ENCODE data around the gene SDF2L1. TPM values are rescaled to one million over a fixed set of nuclear protein-coding genes. Genes with fewer than 3 reads are reported as not detected.
"Not testable (repeated sequence)": the region's sequence is repeated elsewhere in the genome, so short reads cannot be mapped to it uniquely, and the experiment has no call there.

SDF2L1 gene
- total and polyA plus RNA-seq, 4 donors = 6.9 to 21.9 (median 15.3) TPM

DNA sequence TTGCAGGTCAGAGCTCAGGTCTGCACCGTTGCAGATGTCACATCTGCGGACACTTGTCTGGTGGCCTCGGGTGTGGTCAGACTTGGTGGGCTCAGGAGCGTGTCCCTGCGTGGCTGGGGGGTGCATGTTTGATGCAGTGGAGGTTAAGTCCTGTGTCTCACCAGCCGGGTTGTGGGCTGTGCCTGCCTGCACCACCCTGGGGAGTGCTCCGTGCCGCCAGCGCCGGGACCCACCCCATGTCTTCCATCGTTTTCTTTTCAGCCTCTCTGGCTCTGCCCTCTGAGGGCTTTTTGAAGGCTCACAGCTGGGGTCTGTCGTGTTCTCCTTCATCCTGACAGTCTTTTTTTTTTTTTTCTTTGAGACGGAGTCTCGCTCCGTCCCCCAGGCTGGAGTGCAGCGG, 49.7 kb downstream of the SDF2L1 start:
- Histone ChIP-seq H3K27ac (ENCODE audit: low read depth, low read length) (no peak overlapping the region), H3K36me3 (ENCODE audit: control insufficient read depth, insufficient read depth, low read length) (peaks cover 83% of the 10 kb centered on the region), H3K4me3 (ENCODE audit: low read depth, low read length) (no peak overlapping the region), H3K27me3 (ENCODE audit: control insufficient read depth, insufficient read depth, low read length) (no peaks in the 10 kb centered on the region), H3K4me1 (ENCODE audit: control insufficient read depth, insufficient read depth, low read length) (peaks cover 5% of the 10 kb centered on the region), H3K9me3 (ENCODE audit: control insufficient read depth, insufficient read depth, low read length) (no peaks in the 10 kb centered on the region)
- 75% methylated on average over 12 of the region's 16 CpGs for WGBS (ENCODE audit: insufficient coverage)
- no peak for DNase-seq (ENCODE audit: low read depth in 4 of 6, low spot score in 6 of 6)

DNA sequence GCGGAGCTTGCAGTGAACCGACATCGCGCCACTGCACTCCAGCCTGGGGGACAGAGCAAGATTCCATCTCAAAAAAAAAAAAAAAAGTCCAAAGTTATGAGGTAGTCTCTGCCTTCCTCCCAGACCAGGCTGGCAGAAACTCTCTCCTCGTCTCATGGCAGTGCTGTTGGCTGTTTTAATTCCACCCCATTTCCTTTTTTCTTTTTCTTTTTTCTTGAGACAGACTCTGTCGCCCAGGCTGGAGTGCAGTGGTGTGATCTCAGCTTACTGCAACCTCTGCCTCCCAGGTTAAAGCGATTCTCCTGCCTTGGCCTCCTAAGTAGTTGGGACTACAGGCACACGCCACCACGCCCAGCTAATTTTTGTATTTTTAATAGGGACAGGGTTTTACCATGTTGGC, 50.8 kb downstream of the SDF2L1 start:
- H3K27ac ChIP-seq (ENCODE audit: low read depth, low read length); H3K9me3 ChIP-seq (ENCODE audit: control insufficient read depth, insufficient read depth, low read length); H3K27me3 ChIP-seq (ENCODE audit: control insufficient read depth, insufficient read depth, low read length); H3K4me1 ChIP-seq (ENCODE audit: control insufficient read depth, insufficient read depth, low read length); H3K4me3 ChIP-seq (ENCODE audit: low read depth, low read length); DNase-seq (ENCODE audit: low read depth in 4 of 6, low spot score in 6 of 6): not testable (repeated sequence)
- WGBS (ENCODE audit: insufficient coverage) = 93% methylated on average over 9 of the region's 9 CpGs
- peaks cover 82% of the 10 kb centered on the region for H3K36me3 ChIP-seq (ENCODE audit: control insufficient read depth, insufficient read depth, low read length)

DNA sequence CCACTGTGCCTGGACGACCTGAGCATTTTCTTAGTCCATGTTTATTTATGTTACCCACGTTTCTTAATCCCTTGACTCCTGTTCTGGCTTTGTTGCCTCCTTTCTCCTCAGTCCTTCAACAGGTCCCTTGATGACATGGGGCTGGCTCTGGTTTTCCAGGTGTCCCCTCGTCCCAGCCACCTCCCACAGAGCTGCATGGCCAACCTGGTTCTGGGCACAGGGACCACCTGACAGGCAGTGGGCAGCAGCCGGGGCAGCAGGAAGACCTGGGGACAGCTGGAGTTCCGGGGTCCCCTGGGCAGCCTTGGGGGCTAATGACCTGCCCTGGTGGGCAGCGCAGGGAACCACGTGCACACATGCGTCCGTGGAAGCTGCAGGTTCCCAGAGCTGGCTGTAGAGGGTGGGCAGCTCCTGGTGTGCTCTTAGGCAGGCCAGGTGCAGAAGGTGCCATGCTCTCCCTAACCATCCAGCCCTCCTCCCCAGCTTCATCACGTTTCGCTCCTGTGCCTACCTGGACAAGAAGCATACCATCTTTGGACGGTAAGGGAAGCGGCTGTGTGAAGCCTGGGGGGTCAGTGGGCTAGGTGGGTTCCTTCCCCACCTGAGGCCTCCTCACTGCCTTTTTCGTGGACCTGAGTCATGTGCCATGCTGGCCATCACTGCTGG, 51.4 kb downstream of the SDF2L1 start:
- Histone ChIP-seq H3K27ac (ENCODE audit: low read depth, low read length) (no peak overlapping the region), H3K4me3 (ENCODE audit: low read depth, low read length) (no peak overlapping the region), H3K9me3 (ENCODE audit: control insufficient read depth, insufficient read depth, low read length) (no peaks in the 10 kb centered on the region), H3K27me3 (ENCODE audit: control insufficient read depth, insufficient read depth, low read length) (no peaks in the 10 kb centered on the region), H3K4me1 (ENCODE audit: control insufficient read depth, insufficient read depth, low read length) (peaks cover 5% of the 10 kb centered on the region), H3K36me3 (ENCODE audit: control insufficient read depth, insufficient read depth, low read length) (peaks cover 79% of the 10 kb centered on the region)
- no peak for DNase-seq (ENCODE audit: low read depth in 4 of 6, low spot score in 6 of 6)
- 92% methylated on average over 13 of the region's 14 CpGs for WGBS (ENCODE audit: insufficient coverage)

Small RNA genes lying within 50 kb of the gene (small RNA-seq; reads per million reads assigned to genes)
- 4.8 reads per million, percentile 94 among the genes with 10 or more reads in this experiment for gene MIR301B (ENCODE audit: low replicate concordance)

Other genes with a start within 250 kb of the SDF2L1 start
- 1 to 10 TPM; 3.6 to 5.7 TPM for gene HIC2, start 224.9 kb upstream of the SDF2L1 start, total RNA-seq
- gene HIC2, start 224.9 kb upstream of the SDF2L1 start, polyA plus RNA-seq (ENCODE audit: insufficient read length in 2 of 2) = 1 to 10 TPM; 7.1 to 8.4 TPM
- 1 to 10 TPM; 3.9 to 4.7 TPM for gene TMEM191C, start 174.9 kb upstream of the SDF2L1 start, total RNA-seq
- gene TMEM191C, start 174.9 kb upstream of the SDF2L1 start, polyA plus RNA-seq (ENCODE audit: insufficient read length in 2 of 2) = 10 to 100 TPM; 12.4 to 23.9 TPM
- under 1 TPM; 0.30 to 0.39 TPM for gene RIMBP3C, start 90.8 kb upstream of the SDF2L1 start, total RNA-seq
- under 1 TPM; 0.70 to 0.83 TPM for gene RIMBP3C, start 90.8 kb upstream of the SDF2L1 start, polyA plus RNA-seq (ENCODE audit: insufficient read length in 2 of 2)
- 10 to 100 TPM; 34.1 to 46.6 TPM for gene UBE2L3, start 74.6 kb upstream of the SDF2L1 start, total RNA-seq
- gene UBE2L3, start 74.6 kb upstream of the SDF2L1 start, polyA plus RNA-seq (ENCODE audit: insufficient read length in 2 of 2) = 10 to 100 TPM; 67.9 to 75.3 TPM
- 1 to 10 TPM; 5.0 to 10.0 TPM for gene YDJC, start 12.3 kb upstream of the SDF2L1 start, total RNA-seq
- gene YDJC, start 12.3 kb upstream of the SDF2L1 start, polyA plus RNA-seq (ENCODE audit: insufficient read length in 2 of 2) = 10 to 100 TPM; 17.0 to 17.6 TPM
- gene CCDC116, start 9.5 kb upstream of the SDF2L1 start, total RNA-seq = under 1 TPM; 0.20 to 0.28 TPM
- gene CCDC116, start 9.5 kb upstream of the SDF2L1 start, polyA plus RNA-seq (ENCODE audit: insufficient read length in 2 of 2) = 1 to 10 TPM in 1 of 2 donors, under 1 TPM in 1; 0.63 to 1.1 TPM
- 10 to 100 TPM; 17.1 to 30.5 TPM for gene PPIL2, start 23.7 kb downstream of the SDF2L1 start, total RNA-seq
- 10 to 100 TPM; 43.6 to 51.5 TPM for gene PPIL2, start 23.7 kb downstream of the SDF2L1 start, polyA plus RNA-seq (ENCODE audit: insufficient read length in 2 of 2)
- 10 to 100 TPM; 12.9 to 16.0 TPM for gene YPEL1, start 93.5 kb downstream of the SDF2L1 start, total RNA-seq
- 10 to 100 TPM; 18.1 to 20.6 TPM for gene YPEL1, start 93.5 kb downstream of the SDF2L1 start, polyA plus RNA-seq (ENCODE audit: insufficient read length in 2 of 2)
- gene MAPK1, start 225.3 kb downstream of the SDF2L1 start, total RNA-seq = 100 to 1,000 TPM in 1 of 2 donors, 10 to 100 TPM in 1; 87.7 to 133 TPM
- 100 to 1,000 TPM; 138 to 183 TPM for gene MAPK1, start 225.3 kb downstream of the SDF2L1 start, polyA plus RNA-seq (ENCODE audit: insufficient read length in 2 of 2)